Measurements from ENCODE around the gene EDEM3.

- TF ChIP-seq CTCF (IDR thresholded peaks at IDR 0.05) (no peak), POLR2A (IDR thresholded peaks at IDR 0.05) (no peak)
Observed at GRCh38 chr1:184708084-184708676, 46.5 kb downstream of the EDEM3 start.
